Prostate gland (tissue), 2 donors: Measurements from ENCODE around the gene CRB1.

Source experiments
- POLR2A ChIP-seq: fragments of 450-650 bp; IDR thresholded peaks from one replicate; pipeline ENCODE4 v1.6.1; 2016; ENCODE audit warnings: antibody characterized with exemption, mild to moderate bottlenecking
- TF ChIP-seq, protein P1 (sequence below), 4 experiments: fragments of 200-600 bp in 2 of 4; fragments of 450-650 bp in 2 of 4; sonication (generic) in 2 of 4; IDR thresholded peaks; 1 replicate in 3 of 4; 2 replicates in 1 of 4; pipeline ENCODE4 v1.5.1; 2016 to 2019; ENCODE audit warnings: antibody characterized with exemption in 4 of 4, mild to moderate bottlenecking in 2 of 4, moderate library complexity in 2 of 4

DNA sequence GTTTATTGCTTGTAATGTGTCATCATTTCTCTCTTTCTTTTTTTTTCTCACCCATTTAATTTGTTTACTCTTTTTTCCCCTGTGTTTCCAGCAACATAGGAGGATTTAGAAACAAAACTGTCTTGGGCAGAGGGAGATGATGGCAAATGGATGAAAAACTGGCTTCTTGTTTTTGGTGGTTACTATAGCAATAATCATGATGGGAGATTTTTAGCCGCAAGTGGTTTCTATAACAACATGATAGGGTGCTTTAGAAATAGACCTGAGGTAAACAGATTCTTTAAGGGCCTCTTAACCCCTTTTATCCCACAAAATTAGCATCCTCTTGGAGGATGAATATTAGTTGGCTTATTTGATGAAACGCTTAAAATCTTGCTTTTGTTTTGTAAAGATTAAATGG lies 51.6 kb downstream of the CRB1 start:
- TF ChIP-seq, protein P1, sequence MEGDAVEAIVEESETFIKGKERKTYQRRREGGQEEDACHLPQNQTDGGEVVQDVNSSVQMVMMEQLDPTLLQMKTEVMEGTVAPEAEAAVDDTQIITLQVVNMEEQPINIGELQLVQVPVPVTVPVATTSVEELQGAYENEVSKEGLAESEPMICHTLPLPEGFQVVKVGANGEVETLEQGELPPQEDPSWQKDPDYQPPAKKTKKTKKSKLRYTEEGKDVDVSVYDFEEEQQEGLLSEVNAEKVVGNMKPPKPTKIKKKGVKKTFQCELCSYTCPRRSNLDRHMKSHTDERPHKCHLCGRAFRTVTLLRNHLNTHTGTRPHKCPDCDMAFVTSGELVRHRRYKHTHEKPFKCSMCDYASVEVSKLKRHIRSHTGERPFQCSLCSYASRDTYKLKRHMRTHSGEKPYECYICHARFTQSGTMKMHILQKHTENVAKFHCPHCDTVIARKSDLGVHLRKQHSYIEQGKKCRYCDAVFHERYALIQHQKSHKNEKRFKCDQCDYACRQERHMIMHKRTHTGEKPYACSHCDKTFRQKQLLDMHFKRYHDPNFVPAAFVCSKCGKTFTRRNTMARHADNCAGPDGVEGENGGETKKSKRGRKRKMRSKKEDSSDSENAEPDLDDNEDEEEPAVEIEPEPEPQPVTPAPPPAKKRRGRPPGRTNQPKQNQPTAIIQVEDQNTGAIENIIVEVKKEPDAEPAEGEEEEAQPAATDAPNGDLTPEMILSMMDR (IDR thresholded peaks at IDR 0.05): no peak
- no peak for TF ChIP-seq POLR2A
